ENCODE measurements around the gene DGKI. TPM values are rescaled to one million over a fixed set of nuclear protein-coding genes. Genes with fewer than 3 reads are reported as not detected.

DGKI gene
- total and polyA plus RNA-seq, 2 donors (not counting 1 experiment from before 2014, with no cell fraction given): not detected

DNA sequence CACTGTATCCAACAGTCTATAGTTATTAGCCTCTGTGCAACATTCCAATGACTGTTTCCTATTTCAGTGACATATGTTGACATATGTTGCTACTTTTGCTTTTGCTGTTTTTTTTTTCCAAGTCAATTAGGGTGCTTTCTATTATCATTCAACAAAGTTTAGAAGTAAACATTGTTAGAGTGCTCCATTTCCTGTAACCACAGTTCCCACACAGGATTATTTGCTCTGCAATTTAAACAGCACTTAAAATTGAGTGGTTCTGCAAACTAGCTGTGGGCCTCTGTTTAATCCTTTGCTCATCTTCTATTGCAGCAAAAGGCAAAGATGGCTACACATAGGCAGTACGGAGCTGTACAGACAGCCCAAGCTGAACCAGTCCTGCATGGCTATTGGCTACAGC, 456.7 kb downstream of the DGKI start:
- no peaks in the 10 kb centered on the region for H3K27me3 Mint-ChIP-seq
- no peak overlapping the region for H3K4me3 Mint-ChIP-seq
- H3K27ac Mint-ChIP-seq: no peak overlapping the region
- Histone ChIP-seq H3K4me1 (ENCODE audit: control insufficient read depth in 2 of 2, insufficient read depth in 2 of 2, low read length in 2 of 2) (no peaks in the 10 kb centered on the region), H3K79me2 (ENCODE audit: control insufficient read depth, insufficient read depth, low read length) (no peaks in the 10 kb centered on the region), H3K9ac (ENCODE audit: low read length) (no peak overlapping the region), H4K20me1 (ENCODE audit: control insufficient read depth, insufficient read depth, low read length, poor library complexity, severe bottlenecking) (no peaks in the 10 kb centered on the region), H3K27me3 (replicated peaks in 1 of 4; ENCODE audit: control extremely low read depth in 1 of 4, control insufficient read depth in 3 of 4, insufficient read depth in 4 of 4, low read length in 3 of 4) (no peaks in the 10 kb centered on the region), H3K36me3 (replicated peaks in 1 of 2; ENCODE audit: control extremely low read depth in 1 of 2, control insufficient read depth in 1 of 2, extremely low read depth in 1 of 2, insufficient read depth in 2 of 2, low read length in 1 of 2) (no peaks in the 10 kb centered on the region), H3K27ac (ENCODE audit: low read length in 2 of 2) (no peak overlapping the region), H3K4me3 (ENCODE audit: control extremely low read depth in 1 of 5, extremely low read depth in 1 of 5, insufficient read depth in 1 of 5, low read depth in 2 of 5, low read length in 4 of 5) (no peak overlapping the region), H3K9me3 (ENCODE audit: control extremely low read depth in 1 of 3, control insufficient read depth in 2 of 3, insufficient read depth in 1 of 3, low read length in 2 of 3) (no peaks in the 10 kb centered on the region), H2AFZ (ENCODE audit: insufficient read depth, low read depth, low read length, poor library complexity, severe bottlenecking) (no peak overlapping the region), H3K4me2 (replicated peaks; ENCODE audit: low read depth, low read length, poor library complexity, severe bottlenecking) (no peak overlapping the region)
- ATAC-seq (ENCODE audit: low read depth) (no peak), DNase-seq (no peak)
- intact Hi-C loops (cut with micrococcal nuclease): no loop called here
- peaks cover 2% of the 10 kb centered on the region for H3K9me3 Mint-ChIP-seq (ENCODE audit: insufficient read depth)
- ChIA-PET POLR2A (no interaction called here), CTCF (no interaction called here)
- TF ChIP-seq EZH2 (IDR thresholded peaks at IDR 0.05; ENCODE audit: borderline replicate concordance, insufficient read depth, low read depth, low read length, poor library complexity, severe bottlenecking): no peak
- TF ChIP-seq, protein P1, sequence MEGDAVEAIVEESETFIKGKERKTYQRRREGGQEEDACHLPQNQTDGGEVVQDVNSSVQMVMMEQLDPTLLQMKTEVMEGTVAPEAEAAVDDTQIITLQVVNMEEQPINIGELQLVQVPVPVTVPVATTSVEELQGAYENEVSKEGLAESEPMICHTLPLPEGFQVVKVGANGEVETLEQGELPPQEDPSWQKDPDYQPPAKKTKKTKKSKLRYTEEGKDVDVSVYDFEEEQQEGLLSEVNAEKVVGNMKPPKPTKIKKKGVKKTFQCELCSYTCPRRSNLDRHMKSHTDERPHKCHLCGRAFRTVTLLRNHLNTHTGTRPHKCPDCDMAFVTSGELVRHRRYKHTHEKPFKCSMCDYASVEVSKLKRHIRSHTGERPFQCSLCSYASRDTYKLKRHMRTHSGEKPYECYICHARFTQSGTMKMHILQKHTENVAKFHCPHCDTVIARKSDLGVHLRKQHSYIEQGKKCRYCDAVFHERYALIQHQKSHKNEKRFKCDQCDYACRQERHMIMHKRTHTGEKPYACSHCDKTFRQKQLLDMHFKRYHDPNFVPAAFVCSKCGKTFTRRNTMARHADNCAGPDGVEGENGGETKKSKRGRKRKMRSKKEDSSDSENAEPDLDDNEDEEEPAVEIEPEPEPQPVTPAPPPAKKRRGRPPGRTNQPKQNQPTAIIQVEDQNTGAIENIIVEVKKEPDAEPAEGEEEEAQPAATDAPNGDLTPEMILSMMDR (IDR thresholded peaks at IDR 0.05): no peak
- H3K4me1 Mint-ChIP-seq: no peaks in the 10 kb centered on the region
- 82% methylated on average over 1 of the region's 1 CpG for WGBS (ENCODE audit: insufficient coverage)

DNA sequence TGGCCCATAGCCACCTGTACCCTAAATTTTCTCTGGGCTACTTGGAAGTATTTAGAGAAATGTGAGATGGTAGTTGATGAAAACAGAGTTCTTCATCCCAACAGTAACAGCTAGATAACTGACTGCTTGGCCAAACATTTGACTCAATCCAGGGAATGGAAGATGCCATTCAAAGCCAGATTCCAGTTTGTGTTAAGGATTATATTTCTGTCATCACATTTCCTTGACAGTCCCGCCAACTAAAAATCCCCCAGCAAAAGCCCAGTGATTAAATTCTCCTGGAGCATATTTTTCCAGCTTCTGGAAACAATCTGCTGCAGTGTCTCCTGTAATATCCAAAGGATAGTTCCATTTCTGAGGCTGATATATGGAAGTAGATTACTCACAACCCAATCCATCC, 457.9 kb downstream of the DGKI start:
- H4K20me1 ChIP-seq (ENCODE audit: control insufficient read depth, insufficient read depth, low read length, poor library complexity, severe bottlenecking): no peaks in the 10 kb centered on the region
- no peak for TF ChIP-seq EZH2 (IDR thresholded peaks at IDR 0.05; ENCODE audit: borderline replicate concordance, insufficient read depth, low read depth, low read length, poor library complexity, severe bottlenecking)
- TF ChIP-seq, protein P1 (IDR thresholded peaks at IDR 0.05): no peak
- H2AFZ ChIP-seq (ENCODE audit: insufficient read depth, low read depth, low read length, poor library complexity, severe bottlenecking): no peak overlapping the region
- no peaks in the 10 kb centered on the region for H3K9me3 Mint-ChIP-seq (ENCODE audit: insufficient read depth)
- ChIA-PET CTCF (no interaction called here), POLR2A (no interaction called here)
- H3K9ac ChIP-seq (ENCODE audit: low read length): no peak overlapping the region
- H3K4me1 Mint-ChIP-seq: no peaks in the 10 kb centered on the region
- H3K27ac Mint-ChIP-seq: no peak overlapping the region
- H3K4me3 Mint-ChIP-seq: no peak overlapping the region
- H3K79me2 ChIP-seq (ENCODE audit: control insufficient read depth, insufficient read depth, low read length): no peaks in the 10 kb centered on the region
- H3K27me3 ChIP-seq (replicated peaks in 1 of 4; ENCODE audit: control extremely low read depth in 1 of 4, control insufficient read depth in 3 of 4, insufficient read depth in 4 of 4, low read length in 3 of 4): no peaks in the 10 kb centered on the region
- intact Hi-C loops (cut with micrococcal nuclease): no loop called here
- H3K36me3 ChIP-seq (replicated peaks in 1 of 2; ENCODE audit: control extremely low read depth in 1 of 2, control insufficient read depth in 1 of 2, extremely low read depth in 1 of 2, insufficient read depth in 2 of 2, low read length in 1 of 2): no peaks in the 10 kb centered on the region
- WGBS (ENCODE audit: insufficient coverage): no CpG with 5 or more reads among the region's 1 CpG
- DNase-seq (no peak), ATAC-seq (ENCODE audit: low read depth) (no peak)
- no peaks in the 10 kb centered on the region for H3K9me3 ChIP-seq (ENCODE audit: control extremely low read depth in 1 of 3, control insufficient read depth in 2 of 3, insufficient read depth in 1 of 3, low read length in 2 of 3)
- H3K27ac ChIP-seq (ENCODE audit: low read length in 2 of 2): no peak overlapping the region
- no peaks in the 10 kb centered on the region for H3K4me1 ChIP-seq (ENCODE audit: control insufficient read depth in 2 of 2, insufficient read depth in 2 of 2, low read length in 2 of 2)
- H3K4me3 ChIP-seq (ENCODE audit: control extremely low read depth in 1 of 5, extremely low read depth in 1 of 5, insufficient read depth in 1 of 5, low read depth in 2 of 5, low read length in 4 of 5): no peak overlapping the region
- no peak overlapping the region for H3K4me2 ChIP-seq (replicated peaks; ENCODE audit: low read depth, low read length, poor library complexity, severe bottlenecking)
- H3K27me3 Mint-ChIP-seq: no peaks in the 10 kb centered on the region

Data from B cell (primary cell).